Muscle of back (tissue), 11 donors: ENCODE data around the gene NBPF3. TPM values are rescaled to one million over a fixed set of nuclear protein-coding genes. Genes with fewer than 3 reads are reported as not detected.
A peak's percentile ranks its signal among the peaks of the same experiment; 100 is the strongest.
"Not testable (repeated sequence)": the region's sequence is repeated elsewhere in the genome, so short reads cannot be mapped to it uniquely, and the experiment has no call there.

Experiments used
- DNase-seq, 3 donors: peaks; one replicate each; pipeline versions ENCODE4 v3.0.0 to v3.0.0-alpha.2; 2013
- polyA plus RNA-seq, 10 donors: library from polyadenylated mRNA; unstranded; fragments of 120-200 nt; gene quantifications; one replicate each; pipeline ENCODE4 v1.2.1, GENCODE V29; 2013; ENCODE audit not compliant: insufficient read length in 10 of 10

NBPF3 gene
- polyA plus RNA-seq, 10 donors: 3.9 to 10.7 (median 7.4) TPM

DNA sequence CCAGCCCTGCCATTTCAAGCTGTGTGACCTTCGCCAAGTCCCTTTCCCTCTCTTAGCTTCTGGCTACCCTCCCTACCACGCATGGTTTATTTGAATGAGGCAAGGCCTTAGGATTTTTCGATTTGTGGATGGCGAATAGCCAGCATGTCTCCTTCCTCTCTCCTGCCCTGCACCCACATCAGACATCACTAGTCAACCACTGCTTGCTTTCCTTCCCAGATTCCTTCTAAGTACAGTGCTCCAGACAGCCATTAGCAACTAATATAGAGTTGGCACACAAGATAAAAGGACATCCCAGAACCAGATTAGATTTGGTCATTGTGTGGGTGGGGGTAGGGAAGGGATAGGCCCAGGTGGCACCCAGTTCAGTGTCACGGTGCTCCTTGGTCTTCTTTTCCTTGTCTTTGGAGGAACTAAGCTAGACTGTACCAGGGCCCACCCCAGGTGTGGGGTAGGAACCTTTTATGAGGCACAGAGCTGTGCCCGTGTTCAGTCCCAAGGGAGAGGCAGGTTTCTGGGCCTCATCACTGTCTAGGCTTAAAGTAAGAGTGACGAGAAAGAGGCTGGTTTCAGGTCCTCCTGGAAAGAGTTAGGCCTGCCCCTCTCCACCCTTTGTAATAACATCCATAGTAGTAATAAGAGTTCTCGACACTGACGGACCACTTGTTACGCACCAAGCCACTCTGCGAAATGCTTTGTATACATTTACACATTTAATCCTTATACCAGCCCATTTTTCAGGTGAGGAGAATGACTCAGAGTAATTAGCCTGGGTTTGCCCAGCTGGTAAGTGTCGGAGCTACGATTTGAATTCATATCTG is 77.9 kb downstream of the NBPF3 start:
- DNase-seq: no peak

GRCh38 chr1:21518774-21519455 is 79.0 kb downstream of the NBPF3 start:
- DNase-seq: no peak

DNA sequence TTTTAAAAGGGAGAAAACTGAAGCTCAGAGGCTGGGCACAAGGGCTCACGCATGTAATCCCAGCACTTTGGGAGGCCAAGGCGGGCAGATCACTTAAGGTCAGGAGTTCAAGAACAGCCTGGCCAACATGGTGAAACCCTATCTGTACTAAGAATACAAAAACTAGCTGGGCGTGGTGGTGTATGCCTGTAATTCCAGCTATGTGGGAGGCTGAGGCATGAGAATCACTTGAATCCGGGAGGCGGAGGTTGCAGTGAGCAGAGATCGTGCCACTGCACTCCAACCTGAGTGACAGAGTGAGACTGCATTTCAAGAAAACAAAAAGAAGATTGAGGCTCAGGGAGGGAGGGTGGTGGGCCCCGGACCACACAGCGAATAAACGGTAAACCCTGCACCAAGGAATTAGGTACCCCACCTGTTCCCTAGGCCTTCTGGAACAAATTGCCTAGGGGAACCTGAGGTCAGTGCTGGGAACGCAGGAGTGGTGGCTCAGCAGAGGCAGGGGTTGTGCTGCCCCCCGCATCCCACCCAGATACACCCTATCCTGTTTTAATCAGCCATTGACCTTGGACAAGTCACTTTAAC is 79.6 kb downstream of the NBPF3 start:
- DNase-seq: not testable (repeated sequence)

DNA sequence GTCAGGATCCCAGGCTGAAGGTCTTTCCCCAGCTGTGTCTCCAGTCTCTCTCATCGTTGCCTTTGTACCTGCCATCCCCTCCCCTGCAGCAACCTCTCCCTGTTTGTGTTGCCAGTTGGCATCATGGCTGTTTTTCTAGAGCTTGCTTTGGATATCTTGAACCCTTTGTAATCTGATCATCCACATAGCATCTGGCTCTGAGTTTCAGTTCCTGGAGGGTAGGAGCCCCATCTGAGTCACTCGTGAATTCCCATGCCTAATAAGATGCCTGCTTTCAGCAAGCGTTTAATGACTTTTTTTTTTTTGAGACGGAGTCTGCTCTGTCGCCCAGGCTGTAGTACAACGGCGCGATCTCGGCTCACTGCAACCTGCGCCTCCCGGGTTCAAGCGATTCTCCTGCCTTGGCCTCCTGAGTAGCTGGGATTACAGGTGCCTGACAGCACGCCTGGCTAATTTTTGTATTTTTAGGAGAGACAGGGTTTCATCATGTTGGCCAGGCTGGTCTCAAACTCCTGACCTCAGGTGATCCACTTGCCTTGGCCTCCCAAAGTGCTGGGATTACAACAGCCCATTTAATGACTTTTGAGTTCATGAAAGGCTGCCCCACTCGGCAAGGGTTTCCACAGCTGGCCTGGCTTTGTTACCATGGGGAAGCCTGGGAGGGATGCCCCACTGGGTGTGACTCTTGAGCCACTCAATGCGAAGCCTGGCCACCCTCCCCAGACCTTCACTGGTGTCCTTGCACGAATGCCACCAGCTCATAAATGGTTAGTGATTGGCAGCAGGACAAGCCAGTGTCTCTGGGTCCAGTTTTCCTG is 81.2 kb downstream of the NBPF3 start:
- DNase-seq: no peak

DNA sequence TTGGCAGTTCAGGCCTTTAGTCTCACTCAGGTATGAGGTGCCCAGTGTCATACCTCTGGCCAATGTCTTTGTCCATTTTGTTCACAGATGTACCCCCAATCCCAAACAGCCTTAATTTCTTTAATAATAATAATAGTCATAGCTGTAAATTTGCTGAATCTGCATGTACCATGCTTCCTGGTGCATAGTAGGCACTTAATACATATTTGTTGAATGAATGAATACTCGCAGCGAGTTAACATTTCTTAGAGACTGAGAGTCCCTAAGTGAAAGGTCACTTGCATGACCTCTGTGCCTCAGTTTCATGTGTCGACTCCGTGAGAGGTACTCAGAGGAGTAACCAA is 81.8 kb downstream of the NBPF3 start:
- no peak for DNase-seq

DNA sequence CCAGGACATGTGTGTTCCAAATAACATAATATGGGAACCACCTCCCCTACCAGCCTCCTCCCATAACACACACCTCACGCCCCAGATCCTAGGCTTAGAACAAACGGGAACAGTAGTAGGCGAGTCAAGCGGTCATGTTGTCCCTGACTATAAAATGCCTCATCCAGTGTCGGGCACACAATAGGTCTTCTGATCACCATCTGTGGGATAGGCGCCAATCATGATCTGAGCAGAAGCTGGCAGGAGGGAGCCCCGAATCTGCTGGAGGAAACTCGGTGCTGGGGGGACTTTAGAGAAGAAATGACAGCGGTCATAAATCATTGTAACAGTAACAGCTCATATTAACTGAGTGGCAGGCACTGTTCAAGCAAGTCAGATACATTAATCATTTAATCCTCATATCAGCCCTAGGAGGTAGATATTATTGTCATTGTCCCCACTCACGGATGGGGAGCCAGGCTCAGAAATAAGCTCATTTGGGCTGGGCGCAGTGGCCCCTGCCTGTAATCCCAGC is 82.6 kb downstream of the NBPF3 start:
- DNase-seq: no peak

DNA sequence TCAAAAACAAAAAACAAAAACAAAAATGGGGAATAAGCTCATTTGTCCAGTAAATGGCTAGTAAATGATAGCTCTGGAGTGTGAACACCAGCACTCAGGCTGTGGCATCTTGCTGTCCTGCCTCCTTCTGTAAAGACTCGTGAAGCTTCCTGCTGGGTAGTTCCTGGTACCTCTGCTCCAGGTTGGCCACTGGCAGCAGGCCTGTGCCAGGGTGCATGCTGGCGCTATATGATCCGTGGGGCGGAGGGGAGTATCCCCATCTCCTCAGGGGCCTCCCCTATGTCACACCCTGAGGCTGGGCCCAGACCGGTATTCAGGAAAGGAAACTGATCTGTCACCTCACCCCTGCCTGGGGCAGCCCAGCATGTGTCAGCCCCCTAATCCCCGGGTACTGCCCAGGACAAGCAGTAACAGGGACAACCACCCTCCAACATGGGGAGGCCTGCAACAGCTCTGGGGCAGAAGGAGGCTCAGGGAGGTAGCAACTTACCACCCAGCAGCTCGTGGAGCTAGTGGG is 83.4 kb downstream of the NBPF3 start:
- no peak for DNase-seq

DNA sequence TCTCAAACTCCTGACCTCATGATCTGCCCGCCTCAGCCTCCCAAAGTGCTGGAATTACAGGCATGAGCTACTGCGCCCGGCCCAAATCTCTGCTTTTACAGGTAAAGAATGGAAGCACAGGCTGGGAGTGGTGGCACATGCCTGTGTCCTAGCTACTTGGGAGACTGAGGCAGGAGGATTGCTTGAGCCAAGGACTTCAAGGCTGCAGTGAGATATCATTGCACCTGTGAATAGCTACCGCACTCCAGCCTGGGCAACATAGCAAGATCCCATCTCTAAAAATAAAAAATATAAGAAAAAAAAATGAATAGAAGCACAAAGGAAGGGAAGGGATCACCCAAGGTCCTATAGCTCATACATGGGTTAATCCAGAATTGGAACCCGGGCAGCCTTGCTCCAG is 84.3 kb downstream of the NBPF3 start:
- DNase-seq: no peak

- peak in 1 of 3 donors; percentile 24 for DNase-seq
Measured at GRCh38 chr1:21524686-21525339, 84.9 kb downstream of the NBPF3 start.

- DNase-seq: no peak
Measured at GRCh38 chr1:21525340-21525717, 85.4 kb downstream of the NBPF3 start.

DNA sequence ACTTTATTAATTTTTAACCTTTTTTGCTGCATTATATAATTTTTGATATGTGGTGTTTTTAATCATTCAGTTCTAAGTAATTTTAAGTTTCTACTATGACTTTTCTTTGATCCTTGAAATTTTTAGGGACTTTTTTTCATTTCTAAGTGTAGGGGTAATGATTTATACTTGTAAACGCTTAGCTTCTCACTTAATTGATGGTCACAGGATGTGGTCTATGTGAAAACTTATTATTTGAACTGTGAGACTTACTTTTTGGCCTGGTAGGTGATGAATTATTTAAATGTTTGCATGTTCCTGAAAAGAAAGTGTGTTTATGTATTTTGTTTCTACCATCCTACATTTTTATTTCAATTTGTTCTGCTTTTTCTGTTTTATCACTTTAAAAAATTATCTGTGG is 86.5 kb downstream of the NBPF3 start:
- DNase-seq: no peak

DNA sequence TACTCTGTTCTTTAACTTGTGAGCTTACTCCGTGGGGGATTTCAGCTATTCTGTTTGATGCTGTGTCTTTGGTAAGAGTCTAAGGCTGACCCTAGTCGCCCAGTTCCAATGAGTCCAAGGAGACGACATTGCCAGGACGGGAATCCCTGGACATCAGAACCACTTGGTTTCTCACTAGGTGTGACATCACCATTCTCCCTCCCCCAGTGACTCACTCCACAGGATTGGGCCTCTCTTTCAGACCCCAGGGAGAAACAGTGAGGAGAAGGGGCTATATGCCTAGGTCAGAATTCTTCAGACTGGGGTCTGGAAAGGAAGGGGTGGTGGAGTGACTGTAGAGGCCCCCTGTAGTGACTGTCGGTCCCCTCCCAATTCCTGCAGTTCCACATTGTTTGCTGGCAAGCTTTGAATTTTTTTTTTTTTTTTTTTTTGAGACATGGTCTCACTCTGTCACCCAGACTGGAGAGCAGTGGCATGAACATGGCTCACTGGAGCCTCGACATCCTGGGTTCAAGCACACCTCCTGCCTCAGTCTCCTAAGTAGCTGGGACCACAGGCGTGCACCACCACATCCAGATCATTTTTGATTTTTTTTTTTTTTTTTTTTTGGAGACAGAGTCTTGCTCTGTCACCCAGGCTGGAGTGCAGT is 90.6 kb downstream of the NBPF3 start:
- no peak for DNase-seq

GRCh38 chr1:21531241-21531640 is 91.3 kb downstream of the NBPF3 start:
- no peak for DNase-seq

GRCh38 chr1:21532496-21532895 is 92.6 kb downstream of the NBPF3 start:
- no peak for DNase-seq

DNA sequence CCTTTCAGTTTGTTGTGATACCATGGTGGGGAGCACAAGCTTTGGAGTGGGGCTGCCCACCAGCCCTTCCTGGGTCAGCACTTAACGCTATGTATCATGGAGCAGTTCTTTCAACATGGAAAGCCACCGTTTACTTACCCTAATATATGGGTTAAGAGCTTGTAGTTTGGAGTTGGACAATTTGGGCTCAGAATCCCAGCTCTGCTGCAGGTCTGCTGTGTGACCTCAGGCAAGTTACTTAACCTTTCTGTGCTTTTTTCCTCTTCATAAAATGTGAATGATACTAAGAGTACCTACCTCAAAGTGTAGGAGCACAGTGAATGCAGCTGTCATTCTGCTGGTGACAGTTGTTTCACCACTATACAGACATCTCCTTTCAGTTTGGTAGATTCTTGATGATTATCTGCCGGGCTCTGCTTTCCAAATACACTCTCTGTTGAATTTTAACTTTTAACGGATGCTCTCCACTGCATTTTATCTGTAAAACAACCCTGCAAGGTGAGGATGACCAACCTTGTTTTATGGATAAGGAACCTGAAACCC is 93.1 kb downstream of the NBPF3 start:
- DNase-seq: no peak

DNA sequence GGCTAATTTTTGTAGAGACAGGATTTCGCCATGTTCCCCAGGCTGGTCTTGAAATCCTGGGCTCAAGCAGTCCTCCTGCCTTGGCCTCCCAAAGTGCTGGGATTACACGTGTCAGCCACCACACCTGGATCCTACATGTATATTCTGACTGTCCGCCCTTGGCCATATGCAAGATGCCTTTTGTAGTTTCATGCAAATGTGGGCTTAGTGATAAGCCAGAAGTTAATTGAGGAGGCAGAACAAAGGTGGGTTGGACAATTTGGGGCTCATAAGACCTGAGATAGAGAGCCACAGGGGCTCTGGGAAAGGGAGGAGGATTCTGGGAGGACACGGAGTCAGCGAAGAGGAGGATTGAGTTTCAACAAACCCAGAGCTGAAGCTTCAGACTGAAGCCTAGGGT is 94.2 kb downstream of the NBPF3 start:
- no peak for DNase-seq
